ENCODE results near the gene TIGD2.

GRCh38 chr4:89137231-89137630 lies 25.9 kb downstream of the TIGD2 start:
- no peak for TF ChIP-seq CTCF (IDR thresholded peaks at IDR 0.05; ENCODE audit: low read depth, low read length)
- TF ChIP-seq EZH2phosphoT487 (IDR thresholded peaks at IDR 0.05; ENCODE audit: low read depth) = no peak

Data from OCI-LY3 (cell line).